Measurements from ENCODE around the gene CCDC68.
A peak's percentile ranks its signal among the peaks of the same experiment; 100 is the strongest.

CCDC68 gene

DNA sequence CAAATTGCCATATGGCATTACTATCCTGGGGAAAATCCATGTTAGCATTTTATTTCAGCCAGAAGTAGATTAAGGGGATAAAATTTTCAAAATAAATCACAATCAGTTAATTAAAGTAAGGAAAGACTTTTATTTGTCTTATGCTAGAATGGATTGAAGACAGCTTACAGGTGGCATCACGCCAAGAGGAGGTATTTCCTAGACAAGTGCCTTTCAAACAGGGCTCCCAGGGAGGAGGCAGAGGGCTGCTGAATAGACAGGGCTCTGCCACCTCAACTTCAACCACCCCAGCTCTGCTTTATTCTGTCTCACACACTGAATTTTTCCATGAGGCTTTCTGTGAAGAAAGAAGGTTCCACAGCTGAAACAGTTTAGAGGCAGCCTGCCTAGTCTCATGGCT, 12.2 kb downstream of the CCDC68 start:
- Mint-ChIP-seq H3K27me3 (no peaks in the 10 kb centered on the region), H3K9me3 (ENCODE audit: low read depth) (no peaks in the 10 kb centered on the region), H3K27ac (no peak overlapping the region), H3K4me1 (ENCODE audit: low read depth) (peaks cover 18% of the 10 kb centered on the region), H3K4me3 (no peak overlapping the region), H3K36me3 (no peaks in the 10 kb centered on the region)

- Mint-ChIP-seq H3K27me3 (no peaks in the 10 kb centered on the region), H3K4me1 (ENCODE audit: low read depth) (peaks cover 18% of the 10 kb centered on the region), H3K36me3 (no peaks in the 10 kb centered on the region), H3K4me3 (peak overlapping the region; percentile 87), H3K9me3 (ENCODE audit: low read depth) (no peaks in the 10 kb centered on the region), H3K27ac (peak overlapping the region; percentile 23)
Measured at GRCh38 chr18:54946149-54946581, 13.1 kb downstream of the CCDC68 start.

DNA sequence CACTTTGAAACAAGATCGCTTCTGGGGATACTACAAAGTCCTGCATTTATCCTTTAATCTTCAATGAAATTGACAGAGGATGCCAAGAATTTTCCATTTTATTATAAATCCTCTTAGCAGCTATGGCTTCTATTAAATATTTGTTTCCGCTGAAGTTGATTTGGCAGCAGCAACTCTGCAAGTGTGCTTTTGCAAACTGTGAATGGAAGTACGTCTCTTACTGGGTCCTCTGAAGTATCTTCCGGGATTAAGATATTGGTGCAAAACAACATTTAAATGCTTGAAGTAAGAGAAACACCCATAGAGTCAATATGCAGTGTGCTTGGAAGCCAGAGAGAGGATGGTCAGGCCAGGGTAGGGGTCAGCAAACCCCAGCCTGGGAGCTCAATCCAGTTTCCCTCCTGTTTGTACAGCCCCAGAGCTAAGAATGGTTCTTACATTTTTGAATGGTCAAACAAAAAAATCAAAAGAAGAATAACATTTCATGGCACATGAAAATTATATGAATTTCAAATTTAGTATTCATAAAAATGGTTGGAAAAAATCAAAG, 13.6 kb downstream of the CCDC68 start:
- H3K4me3 Mint-ChIP-seq = peak overlapping the region; percentile 87
- no peaks in the 10 kb centered on the region for H3K36me3 Mint-ChIP-seq
- H3K9me3 Mint-ChIP-seq (ENCODE audit: low read depth) = no peaks in the 10 kb centered on the region
- peaks cover 18% of the 10 kb centered on the region for H3K4me1 Mint-ChIP-seq (ENCODE audit: low read depth)
- H3K27me3 Mint-ChIP-seq = no peaks in the 10 kb centered on the region
- H3K27ac Mint-ChIP-seq = peak overlapping the region; percentile 23

GRCh38 chr18:54942569-54942968, 16.7 kb downstream of the CCDC68 start:
- no peak overlapping the region for H3K27ac Mint-ChIP-seq
- no peaks in the 10 kb centered on the region for H3K36me3 Mint-ChIP-seq
- H3K27me3 Mint-ChIP-seq = no peaks in the 10 kb centered on the region
- no peaks in the 10 kb centered on the region for H3K9me3 Mint-ChIP-seq (ENCODE audit: low read depth)
- H3K4me1 Mint-ChIP-seq (ENCODE audit: low read depth) = peaks cover 18% of the 10 kb centered on the region
- no peak overlapping the region for H3K4me3 Mint-ChIP-seq

GRCh38 chr18:54942144-54942543, 17.1 kb downstream of the CCDC68 start:
- no peak overlapping the region for H3K4me3 Mint-ChIP-seq
- H3K4me1 Mint-ChIP-seq (ENCODE audit: low read depth) = peaks cover 18% of the 10 kb centered on the region
- no peaks in the 10 kb centered on the region for H3K9me3 Mint-ChIP-seq (ENCODE audit: low read depth)
- H3K27me3 Mint-ChIP-seq = no peaks in the 10 kb centered on the region
- H3K36me3 Mint-ChIP-seq = no peaks in the 10 kb centered on the region
- no peak overlapping the region for H3K27ac Mint-ChIP-seq

- H3K36me3 Mint-ChIP-seq = no peaks in the 10 kb centered on the region
- no peaks in the 10 kb centered on the region for H3K9me3 Mint-ChIP-seq (ENCODE audit: low read depth)
- no peak overlapping the region for H3K27ac Mint-ChIP-seq
- H3K27me3 Mint-ChIP-seq = no peaks in the 10 kb centered on the region
- H3K4me3 Mint-ChIP-seq = no peak overlapping the region
- H3K4me1 Mint-ChIP-seq (ENCODE audit: low read depth) = no peaks in the 10 kb centered on the region
Measured at GRCh38 chr18:54939361-54939917, 19.8 kb downstream of the CCDC68 start.

- no peaks in the 10 kb centered on the region for H3K4me1 Mint-ChIP-seq (ENCODE audit: low read depth)
- H3K4me3 Mint-ChIP-seq = no peak overlapping the region
- no peaks in the 10 kb centered on the region for H3K9me3 Mint-ChIP-seq (ENCODE audit: low read depth)
- H3K27ac Mint-ChIP-seq = no peak overlapping the region
- no peaks in the 10 kb centered on the region for H3K36me3 Mint-ChIP-seq
- no peaks in the 10 kb centered on the region for H3K27me3 Mint-ChIP-seq
Measured at GRCh38 chr18:54938506-54938905, 20.8 kb downstream of the CCDC68 start.

- H3K9me3 Mint-ChIP-seq (ENCODE audit: low read depth) = no peaks in the 10 kb centered on the region
- no peak overlapping the region for H3K27ac Mint-ChIP-seq
- no peak overlapping the region for H3K4me3 Mint-ChIP-seq
- peaks cover 1% of the 10 kb centered on the region for H3K27me3 Mint-ChIP-seq
- H3K4me1 Mint-ChIP-seq (ENCODE audit: low read depth) = no peaks in the 10 kb centered on the region
- no peaks in the 10 kb centered on the region for H3K36me3 Mint-ChIP-seq
Measured at GRCh38 chr18:54932472-54932871, 26.8 kb downstream of the CCDC68 start.

GRCh38 chr18:54931152-54931551, 28.1 kb downstream of the CCDC68 start:
- Mint-ChIP-seq H3K27me3 (peaks cover 1% of the 10 kb centered on the region), H3K4me3 (no peak overlapping the region), H3K4me1 (ENCODE audit: low read depth) (no peaks in the 10 kb centered on the region), H3K36me3 (no peaks in the 10 kb centered on the region), H3K9me3 (ENCODE audit: low read depth) (no peaks in the 10 kb centered on the region), H3K27ac (no peak overlapping the region)

GRCh38 chr18:54928236-54928635, 31.0 kb downstream of the CCDC68 start:
- Mint-ChIP-seq H3K36me3 (no peaks in the 10 kb centered on the region), H3K4me1 (ENCODE audit: low read depth) (no peaks in the 10 kb centered on the region), H3K4me3 (no peak overlapping the region), H3K27ac (no peak overlapping the region), H3K9me3 (ENCODE audit: low read depth) (no peaks in the 10 kb centered on the region), H3K27me3 (peaks cover 1% of the 10 kb centered on the region)

DNA sequence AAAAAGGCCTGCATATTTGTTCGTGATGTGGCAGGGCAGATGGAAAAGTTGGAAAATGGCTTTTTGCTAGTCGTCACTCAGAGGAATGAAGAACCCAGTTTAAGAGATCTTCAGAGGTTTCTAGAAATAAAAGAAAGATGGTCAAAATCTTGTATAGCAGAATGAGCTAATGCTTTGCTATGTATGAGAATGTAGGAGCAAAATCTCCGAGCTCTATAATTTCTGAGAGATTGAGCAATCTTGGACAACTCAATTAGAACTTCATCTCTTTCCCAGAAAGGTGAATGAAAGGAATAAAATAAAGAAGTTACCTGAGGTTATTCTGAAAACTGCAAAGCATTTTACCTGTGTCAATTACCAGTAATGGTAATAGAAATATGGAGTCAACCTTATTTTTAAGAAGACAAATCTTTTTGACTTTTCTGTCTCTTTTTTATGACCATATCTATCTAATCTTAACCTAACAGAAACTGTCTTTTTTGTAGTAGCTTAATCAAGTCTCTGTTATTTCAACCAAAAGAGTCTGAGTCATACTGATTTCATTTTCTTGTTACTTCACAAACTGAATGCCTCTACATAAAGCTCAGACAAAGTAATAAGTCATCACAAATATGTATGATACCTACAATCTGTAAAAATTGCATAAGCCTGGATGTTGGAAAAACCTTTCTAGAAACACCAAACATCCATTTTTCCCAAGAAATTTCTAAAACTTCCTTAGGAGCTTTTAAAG, 32.5 kb downstream of the CCDC68 start:
- Mint-ChIP-seq H3K27me3 (no peaks in the 10 kb centered on the region), H3K4me1 (ENCODE audit: low read depth) (no peaks in the 10 kb centered on the region), H3K36me3 (no peaks in the 10 kb centered on the region), H3K27ac (no peak overlapping the region), H3K4me3 (no peak overlapping the region), H3K9me3 (ENCODE audit: low read depth) (no peaks in the 10 kb centered on the region)

- Mint-ChIP-seq H3K27ac (no peak overlapping the region), H3K4me3 (no peak overlapping the region), H3K9me3 (ENCODE audit: low read depth) (no peaks in the 10 kb centered on the region), H3K4me1 (ENCODE audit: low read depth) (no peaks in the 10 kb centered on the region), H3K27me3 (no peaks in the 10 kb centered on the region), H3K36me3 (no peaks in the 10 kb centered on the region)
Measured at GRCh38 chr18:54924948-54925347, 34.3 kb downstream of the CCDC68 start.

DNA sequence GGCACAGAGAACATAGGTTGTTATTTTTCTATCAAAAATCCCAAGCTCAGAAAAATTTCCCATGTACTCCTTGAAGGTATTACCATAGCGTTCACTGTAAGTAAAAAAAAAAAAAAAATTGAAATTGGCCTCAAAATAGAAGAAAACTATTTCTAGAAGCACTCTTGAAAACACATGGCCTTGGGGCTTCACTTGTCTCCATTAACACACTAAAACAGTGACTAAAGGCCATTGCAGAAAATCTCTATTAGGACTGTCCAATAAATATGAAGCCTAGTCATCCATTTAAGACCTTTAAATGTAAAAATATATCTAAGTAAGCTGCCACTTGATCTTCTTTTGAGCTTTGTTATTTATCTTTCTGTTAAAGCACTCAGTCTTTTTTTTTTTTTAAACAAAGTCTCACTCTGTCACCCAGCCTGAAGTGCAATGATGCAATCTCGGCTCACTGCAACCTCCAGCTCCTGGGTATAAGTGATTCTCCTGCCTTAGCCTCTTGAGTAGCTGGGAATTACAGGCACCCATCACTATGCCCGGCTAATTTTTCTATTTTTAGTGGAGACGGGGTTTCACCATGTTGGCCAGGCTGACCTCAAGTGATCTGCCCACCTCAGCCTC, 35.8 kb downstream of the CCDC68 start:
- no peaks in the 10 kb centered on the region for H3K27me3 Mint-ChIP-seq
- H3K4me3 Mint-ChIP-seq = no peak overlapping the region
- no peaks in the 10 kb centered on the region for H3K4me1 Mint-ChIP-seq (ENCODE audit: low read depth)
- no peaks in the 10 kb centered on the region for H3K36me3 Mint-ChIP-seq
- no peak overlapping the region for H3K27ac Mint-ChIP-seq
- H3K9me3 Mint-ChIP-seq (ENCODE audit: low read depth) = no peaks in the 10 kb centered on the region

- Mint-ChIP-seq H3K36me3 (no peaks in the 10 kb centered on the region), H3K4me1 (ENCODE audit: low read depth) (no peaks in the 10 kb centered on the region), H3K27me3 (no peaks in the 10 kb centered on the region), H3K9me3 (ENCODE audit: low read depth) (no peaks in the 10 kb centered on the region), H3K27ac (no peak overlapping the region), H3K4me3 (no peak overlapping the region)
Measured at GRCh38 chr18:54919412-54919811, 39.8 kb downstream of the CCDC68 start.

DNA sequence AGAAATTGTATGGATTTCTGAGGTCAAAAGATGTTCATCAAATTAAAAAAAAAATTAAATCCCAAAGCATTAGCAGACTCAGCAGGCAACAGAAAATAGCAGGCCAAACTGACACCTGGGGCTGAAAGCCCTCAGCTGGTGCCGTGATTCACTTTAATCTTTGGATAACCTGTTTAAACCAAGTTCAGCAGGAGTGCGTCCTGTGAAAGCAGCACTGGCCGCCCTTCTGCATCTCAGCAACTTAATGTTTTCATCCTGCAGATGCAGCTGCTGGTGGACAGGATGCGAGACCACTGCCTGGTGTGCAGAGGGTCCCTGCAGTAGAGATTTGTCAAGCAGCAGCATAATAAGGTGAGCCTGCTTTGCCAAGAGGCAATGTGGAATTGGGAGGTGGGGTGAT, 41.2 kb downstream of the CCDC68 start:
- no peaks in the 10 kb centered on the region for H3K9me3 Mint-ChIP-seq (ENCODE audit: low read depth)
- no peaks in the 10 kb centered on the region for H3K36me3 Mint-ChIP-seq
- H3K4me3 Mint-ChIP-seq = no peak overlapping the region
- H3K4me1 Mint-ChIP-seq (ENCODE audit: low read depth) = no peaks in the 10 kb centered on the region
- H3K27me3 Mint-ChIP-seq = no peaks in the 10 kb centered on the region
- H3K27ac Mint-ChIP-seq = no peak overlapping the region

Measured in activated naive CD8-positive, alpha-beta T cell (primary cell).